Measurements from ENCODE around the gene TNFRSF21. TPM values are rescaled to one million over a fixed set of nuclear protein-coding genes. Genes with fewer than 3 reads are reported as not detected.

The TNFRSF21 gene
- total RNA-seq, 1 donor: 5.2 TPM

Other genes with a start within 250 kb of the TNFRSF21 start
- gene CD2AP, start 167.9 kb upstream of the TNFRSF21 start, total RNA-seq: 42.8 TPM

Data from mononuclear cell (primary cell).